ENCODE data around the gene IL13RA1. TPM values are rescaled to one million over a fixed set of nuclear protein-coding genes. Genes with fewer than 3 reads are reported as not detected.

IL13RA1 gene
- total RNA-seq, 1 donor from 2014 or later = 74.2 TPM

DNA sequence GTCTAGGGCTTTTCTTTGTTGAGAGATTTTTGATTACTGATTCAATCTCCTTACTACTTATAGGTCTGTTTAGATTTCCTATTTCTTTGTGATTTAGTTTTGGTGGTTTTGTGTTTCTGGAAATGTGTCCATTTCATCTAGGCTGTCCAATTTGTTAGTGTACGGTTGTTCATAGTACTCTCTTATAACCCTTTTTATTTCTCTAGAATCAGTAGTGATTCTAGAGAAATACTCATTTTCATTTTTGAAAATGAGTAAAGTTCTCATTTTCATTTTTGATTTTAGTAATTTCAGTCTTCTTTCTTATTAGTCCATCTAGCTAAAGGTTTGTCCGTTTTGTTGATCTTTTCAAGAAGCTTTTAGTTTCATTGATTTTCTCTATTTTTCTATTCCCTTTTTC, 7.5 kb downstream of the IL13RA1 start:
- H3K27me3 ChIP-seq = no peaks in the 10 kb centered on the region
- TF ChIP-seq, protein P1, sequence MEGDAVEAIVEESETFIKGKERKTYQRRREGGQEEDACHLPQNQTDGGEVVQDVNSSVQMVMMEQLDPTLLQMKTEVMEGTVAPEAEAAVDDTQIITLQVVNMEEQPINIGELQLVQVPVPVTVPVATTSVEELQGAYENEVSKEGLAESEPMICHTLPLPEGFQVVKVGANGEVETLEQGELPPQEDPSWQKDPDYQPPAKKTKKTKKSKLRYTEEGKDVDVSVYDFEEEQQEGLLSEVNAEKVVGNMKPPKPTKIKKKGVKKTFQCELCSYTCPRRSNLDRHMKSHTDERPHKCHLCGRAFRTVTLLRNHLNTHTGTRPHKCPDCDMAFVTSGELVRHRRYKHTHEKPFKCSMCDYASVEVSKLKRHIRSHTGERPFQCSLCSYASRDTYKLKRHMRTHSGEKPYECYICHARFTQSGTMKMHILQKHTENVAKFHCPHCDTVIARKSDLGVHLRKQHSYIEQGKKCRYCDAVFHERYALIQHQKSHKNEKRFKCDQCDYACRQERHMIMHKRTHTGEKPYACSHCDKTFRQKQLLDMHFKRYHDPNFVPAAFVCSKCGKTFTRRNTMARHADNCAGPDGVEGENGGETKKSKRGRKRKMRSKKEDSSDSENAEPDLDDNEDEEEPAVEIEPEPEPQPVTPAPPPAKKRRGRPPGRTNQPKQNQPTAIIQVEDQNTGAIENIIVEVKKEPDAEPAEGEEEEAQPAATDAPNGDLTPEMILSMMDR (IDR thresholded peaks at IDR 0.05) = no peak
- no peaks in the 10 kb centered on the region for H3K9me3 ChIP-seq
- intact Hi-C loops (cut with DNase I) = no loop called here
- peaks cover under 1% of the 10 kb centered on the region for H3K4me1 ChIP-seq
- H3K27ac ChIP-seq = no peak overlapping the region
- DNase-seq = no peak
- no peak overlapping the region for H3K4me3 ChIP-seq
- ATAC-seq = no peak
- no peaks in the 10 kb centered on the region for H3K36me3 ChIP-seq

DNA sequence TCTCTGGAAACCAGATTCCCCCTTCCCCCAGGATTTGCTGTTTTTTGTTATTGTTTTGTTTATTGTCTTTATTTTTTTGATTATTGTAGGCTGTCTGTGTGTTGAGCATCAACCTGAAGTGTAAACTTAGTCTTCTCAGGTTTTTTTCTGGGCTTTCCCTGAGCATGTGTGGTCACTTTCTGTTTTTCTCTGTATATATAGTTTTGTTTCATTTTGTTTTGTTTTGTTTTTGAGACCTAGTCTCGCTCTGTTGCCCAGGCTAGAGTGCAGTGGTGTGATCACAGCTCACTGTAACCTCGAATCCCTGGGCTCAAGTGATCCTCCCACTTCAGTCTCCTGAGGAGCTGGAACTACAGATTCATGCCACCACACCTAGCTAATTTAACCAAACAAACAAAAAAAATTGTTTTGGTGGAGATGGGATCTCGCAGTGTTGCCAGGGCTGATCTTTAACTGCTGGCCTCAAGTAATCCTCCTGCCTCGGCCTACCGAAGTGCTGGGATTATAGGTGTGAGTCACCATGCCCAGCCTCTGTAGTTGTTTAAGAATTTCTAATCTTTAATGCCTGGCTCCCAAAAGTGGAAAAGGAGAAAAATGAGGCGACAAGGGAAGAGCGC, 9.1 kb downstream of the IL13RA1 start:
- Histone ChIP-seq H3K4me3 (no peak overlapping the region), H3K27ac (no peak overlapping the region), H3K9me3 (no peaks in the 10 kb centered on the region), H3K27me3 (no peaks in the 10 kb centered on the region), H3K36me3 (peaks cover 5% of the 10 kb centered on the region), H3K4me1 (no peaks in the 10 kb centered on the region)
- TF ChIP-seq, protein P1 (IDR thresholded peaks at IDR 0.05) = no peak
- DNase-seq = no peak
- intact Hi-C loops (cut with DNase I) = no loop called here
- no peak for ATAC-seq

DNA sequence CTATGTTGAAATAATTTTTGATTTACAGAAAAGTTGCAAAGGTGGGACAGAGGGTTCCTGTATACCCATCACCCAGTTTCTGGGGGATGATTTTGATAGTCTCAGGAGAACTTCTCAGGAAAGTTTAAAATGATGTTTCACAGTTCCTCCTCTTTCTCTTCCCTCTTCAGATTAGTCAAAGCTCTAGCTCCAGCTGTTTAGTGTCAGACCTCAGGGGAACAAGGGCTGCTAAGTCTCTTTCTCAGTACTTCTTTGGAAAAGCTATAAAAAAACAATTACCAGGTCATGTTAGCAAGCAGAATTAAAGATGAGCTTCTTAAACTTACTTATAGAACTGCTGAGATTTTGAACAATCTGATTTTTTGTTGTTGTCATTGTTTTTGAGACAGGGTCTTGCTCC, 12.2 kb downstream of the IL13RA1 start:
- ATAC-seq = no peak
- Histone ChIP-seq H3K27ac (no peak overlapping the region), H3K4me3 (no peak overlapping the region), H3K36me3 (peaks cover 5% of the 10 kb centered on the region), H3K4me1 (no peaks in the 10 kb centered on the region), H3K27me3 (no peaks in the 10 kb centered on the region), H3K9me3 (no peaks in the 10 kb centered on the region)
- TF ChIP-seq, protein P1 (IDR thresholded peaks at IDR 0.05) = no peak
- DNase-seq = no peak
- intact Hi-C loops (cut with DNase I) = no loop called here

DNA sequence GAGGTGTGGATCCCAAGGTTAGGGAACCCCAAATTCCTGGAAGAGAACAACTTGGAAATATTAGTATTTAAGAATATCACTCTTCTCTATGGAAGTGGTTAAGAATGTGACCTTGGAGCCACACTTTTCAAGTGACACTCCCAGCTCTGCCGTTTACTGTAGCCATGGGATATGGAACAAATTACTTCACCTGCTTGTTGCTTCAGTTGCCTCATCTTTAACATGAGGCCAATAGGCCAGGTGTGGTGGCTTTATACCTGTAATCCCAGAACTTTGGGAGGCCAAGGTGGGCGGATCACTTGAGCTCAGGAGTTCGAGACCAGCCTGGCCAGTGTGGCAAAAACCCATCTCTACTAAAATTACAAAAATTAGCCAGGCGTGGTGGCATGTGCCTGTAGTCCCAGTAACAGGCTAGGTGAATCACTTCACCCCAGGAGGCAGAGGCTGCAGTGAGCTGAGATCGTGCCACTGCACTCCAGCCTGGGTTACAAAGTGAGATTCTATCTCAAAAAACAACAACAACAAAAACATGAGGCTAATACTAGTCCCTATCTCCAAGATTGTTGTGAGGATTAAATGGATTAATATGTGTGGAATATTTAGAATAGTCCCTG, 13.0 kb downstream of the IL13RA1 start:
- Histone ChIP-seq H3K36me3 (peaks cover 5% of the 10 kb centered on the region), H3K27ac (no peak overlapping the region), H3K9me3 (no peaks in the 10 kb centered on the region), H3K4me3 (no peak overlapping the region), H3K4me1 (no peaks in the 10 kb centered on the region), H3K27me3 (no peaks in the 10 kb centered on the region)
- TF ChIP-seq, protein P1 (IDR thresholded peaks at IDR 0.05) = no peak
- ATAC-seq = no peak
- intact Hi-C loops (cut with DNase I) = no loop called here
- no peak for DNase-seq

DNA sequence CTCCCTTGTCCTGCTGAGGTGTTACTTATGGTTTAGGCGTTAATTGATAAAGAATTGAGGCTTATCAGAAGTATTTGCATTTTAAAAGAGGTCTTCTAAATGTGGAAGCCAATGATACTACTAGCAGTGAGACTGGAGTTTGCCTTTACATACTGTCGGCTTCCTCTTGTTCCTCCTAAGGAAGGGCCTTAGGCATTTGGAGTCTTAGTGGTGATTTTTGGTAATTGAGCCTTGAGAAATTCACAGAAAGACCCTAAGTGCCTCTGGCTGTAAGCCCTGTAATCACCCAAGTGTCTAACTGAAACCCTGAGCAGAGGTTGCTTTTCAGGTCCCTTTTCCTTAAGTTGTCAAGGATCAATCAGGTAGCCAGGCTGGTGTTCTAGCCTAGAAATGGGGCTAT, 14.8 kb downstream of the IL13RA1 start:
- H3K36me3 ChIP-seq = peaks cover 5% of the 10 kb centered on the region
- DNase-seq (no peak), ATAC-seq (no peak)
- intact Hi-C loops (cut with DNase I) = no loop called here
- no peak overlapping the region for H3K27ac ChIP-seq
- TF ChIP-seq, protein P1 (IDR thresholded peaks at IDR 0.05) = no peak
- H3K9me3 ChIP-seq = no peaks in the 10 kb centered on the region
- H3K27me3 ChIP-seq = no peaks in the 10 kb centered on the region
- H3K4me1 ChIP-seq = no peaks in the 10 kb centered on the region
- no peak overlapping the region for H3K4me3 ChIP-seq
